Gastroesophageal sphincter (tissue), 3 donors: ENCODE measurements around the gene ACOD1.

ENCODE experiments used
- CTCF ChIP-seq, 4 experiments: fragments of 200-600 bp in 2 of 4; fragments of 450-650 bp in 2 of 4; sonication (generic) in 1 of 4; IDR thresholded peaks; one replicate each; pipeline ENCODE4 v1.5.1; 2017 to 2019; ENCODE audit warnings: antibody characterized with exemption in 4 of 4, mild to moderate bottlenecking in 2 of 4, moderate library complexity in 2 of 4
- POLR2A ChIP-seq, 2 donors: fragments of 450-650 bp; IDR thresholded peaks; one replicate each; pipeline ENCODE4 v1.6.1; 2017; ENCODE audit warnings: antibody characterized with exemption in 2 of 2, mild to moderate bottlenecking in 2 of 2, moderate library complexity in 1 of 2
- POLR2AphosphoS5 ChIP-seq: sonication (generic); formaldehyde crosslinking; IDR thresholded peaks from one replicate; pipeline ENCODE4 v1.6.1; 2017; ENCODE audit warnings: antibody characterized with exemption

- TF ChIP-seq CTCF (IDR thresholded peaks at IDR 0.05) = no peak
- no peak for TF ChIP-seq POLR2A (IDR thresholded peaks at IDR 0.05)
- TF ChIP-seq POLR2AphosphoS5 = no peak
Measured at GRCh38 chr13:76991432-76991795, 43.1 kb downstream of the ACOD1 start.
